Testis (tissue), 2 donors: ENCODE data around the gene NR4A3.

Experiments used
- CTCF ChIP-seq, 3 experiments: fragments of 450-650 bp in 2 of 3; fragments of 200-600 bp in 1 of 3; sonication (generic) in 1 of 3; IDR thresholded peaks; one replicate each; pipeline ENCODE4 v1.5.1; 2016 to 2019; ENCODE audit warnings: antibody characterized with exemption in 3 of 3, mild to moderate bottlenecking in 2 of 3, moderate library complexity in 1 of 3
- POLR2A ChIP-seq: fragments of 450-650 bp; IDR thresholded peaks from one replicate; pipeline ENCODE4 v1.6.1; 2017; ENCODE audit warnings: antibody characterized with exemption, mild to moderate bottlenecking, moderate library complexity

GRCh38 chr9:99866398-99866797 lies 44.7 kb downstream of the NR4A3 start:
- no peak for TF ChIP-seq POLR2A
- no peak for TF ChIP-seq CTCF (IDR thresholded peaks at IDR 0.05)
